ENCODE measurements around the gene CDC42EP2. TPM values are rescaled to one million over a fixed set of nuclear protein-coding genes. Genes with fewer than 3 reads are reported as not detected.

Gene CDC42EP2
- total and polyA plus RNA-seq, 2 donors (not counting 3 experiments of a cell fraction or from before 2014, with no cell fraction given) = 23.9 to 26.4 TPM

- Histone ChIP-seq H3K9me1 (replicated peaks; ENCODE audit: control insufficient read depth, extremely low read depth, insufficient read depth, low read length) (no peaks in the 10 kb centered on the region), H3K79me2 (ENCODE audit: control insufficient read depth, insufficient read depth, low read length) (peaks cover 30% of the 10 kb centered on the region), H4K20me1 (replicated peaks; ENCODE audit: control insufficient read depth, extremely low read depth, insufficient read depth, low read length) (peaks cover 3% of the 10 kb centered on the region), H2AFZ (ENCODE audit: low read depth, low read length) (no peak overlapping the region), H3K4me3 (replicated peaks in 1 of 3; ENCODE audit: insufficient read depth in 1 of 3, low read depth in 1 of 3, low read length in 3 of 3) (no peak overlapping the region), H3K36me3 (ENCODE audit: control insufficient read depth in 2 of 2, extremely low read depth in 1 of 2, insufficient read depth in 2 of 2, low read length in 2 of 2) (peaks cover 31 to 49% of the 10 kb centered on the region in 2 experiments), H3K4me2 (ENCODE audit: insufficient read depth, low read length) (no peak overlapping the region), H3K9ac (replicated peaks; ENCODE audit: extremely low read depth, insufficient read depth, low read length) (no peak overlapping the region), H3K9me3 (replicated peaks; ENCODE audit: control insufficient read depth, insufficient read depth, low read length) (no peaks in the 10 kb centered on the region), H3K27ac (ENCODE audit: insufficient read depth, low read depth, low read length) (no peak overlapping the region), H3K4me1 (ENCODE audit: control insufficient read depth, extremely low read depth, insufficient read depth, low read length) (no peaks in the 10 kb centered on the region), H3K27me3 (ENCODE audit: control insufficient read depth in 2 of 2, insufficient read depth in 2 of 2, low read length in 2 of 2) (no peaks in the 10 kb centered on the region)
- DNase-seq (ENCODE audit: low read depth, low spot score) (no peak), FAIRE-seq (peak; percentile 18)
- intact Hi-C loops (cut with micrococcal nuclease) = no loop called here
- ChIA-PET POLR2A (no interaction called here), CTCF (interaction anchor here (0.8 to 2.4 kb wide), 4 partner anchors 10 to 67 kb away, joined by 3 to 6 read pairs (median 4); partner anchors contain the start of gene CDC42EP2)
- BruUV-seq (replicated peaks) = no TSS peak
- TF ChIP-seq POLR2A (IDR thresholded peaks at IDR 0.05; ENCODE audit: low read depth, low read length) = no peak
- dilution Hi-C loops (cut with MboI; ENCODE audit: extremely low pct_ligation_motif_present, low sequenced_read_pairs) = no loop called here
Measured at GRCh38 chr11:65341856-65342255, 27.2 kb downstream of the CDC42EP2 start.

- intact Hi-C loops (cut with micrococcal nuclease) (no loop called here), dilution Hi-C loops (cut with MboI; ENCODE audit: extremely low pct_ligation_motif_present, low sequenced_read_pairs) (no loop called here)
- no peaks in the 10 kb centered on the region for H3K9me1 ChIP-seq (replicated peaks; ENCODE audit: control insufficient read depth, extremely low read depth, insufficient read depth, low read length)
- DNase-seq (ENCODE audit: low read depth, low spot score) (no peak), FAIRE-seq (no peak)
- H2AFZ ChIP-seq (ENCODE audit: low read depth, low read length) = no peak overlapping the region
- no peak overlapping the region for H3K4me3 ChIP-seq (replicated peaks in 1 of 3; ENCODE audit: insufficient read depth in 1 of 3, low read depth in 1 of 3, low read length in 3 of 3)
- no peaks in the 10 kb centered on the region for H4K20me1 ChIP-seq (replicated peaks; ENCODE audit: control insufficient read depth, extremely low read depth, insufficient read depth, low read length)
- peaks cover 14% of the 10 kb centered on the region for H3K4me1 ChIP-seq (ENCODE audit: control insufficient read depth, extremely low read depth, insufficient read depth, low read length)
- H3K4me2 ChIP-seq (ENCODE audit: insufficient read depth, low read length) = no peak overlapping the region
- no peak overlapping the region for H3K27ac ChIP-seq (ENCODE audit: insufficient read depth, low read depth, low read length)
- ChIA-PET POLR2A (no interaction called here), CTCF (interaction anchor here (0.5 to 5.0 kb wide), 13 partner anchors 9 to 253 kb away, joined by 3 to 52 read pairs (median 4); partner anchors contain the start of genes CDC42EP2 and DPF2)
- no TSS peak for BruUV-seq (replicated peaks)
- peaks cover 0 to 4% of the 10 kb centered on the region in 2 experiments for H3K27me3 ChIP-seq (ENCODE audit: control insufficient read depth in 2 of 2, insufficient read depth in 2 of 2, low read length in 2 of 2)
- H3K9ac ChIP-seq (replicated peaks; ENCODE audit: extremely low read depth, insufficient read depth, low read length) = no peak overlapping the region
- TF ChIP-seq EZH2 (IDR thresholded peaks at IDR 0.05; ENCODE audit: borderline replicate concordance, low read depth, low read length, severe bottlenecking) (no peak), CTCF (IDR thresholded peaks at IDR 0.05; ENCODE audit: extremely low read depth in 1 of 2, insufficient read depth in 1 of 2, low read depth in 1 of 2, low read length in 2 of 2) (no peak), FOS (IDR thresholded peaks at IDR 0.05; ENCODE audit: borderline replicate concordance, insufficient read depth, low read length) (no peak), POLR2A (IDR thresholded peaks at IDR 0.05; ENCODE audit: low read depth, low read length) (no peak), JUN (IDR thresholded peaks at IDR 0.05; ENCODE audit: borderline replicate concordance, insufficient read depth, insufficient read length, low read depth) (no peak)
- H3K9me3 ChIP-seq (replicated peaks; ENCODE audit: control insufficient read depth, insufficient read depth, low read length) = no peaks in the 10 kb centered on the region
- H3K79me2 ChIP-seq (ENCODE audit: control insufficient read depth, insufficient read depth, low read length) = no peaks in the 10 kb centered on the region
- H3K36me3 ChIP-seq (ENCODE audit: control insufficient read depth in 2 of 2, extremely low read depth in 1 of 2, insufficient read depth in 2 of 2, low read length in 2 of 2) = peaks cover 26% of the 10 kb centered on the region in 2 experiments
Measured at GRCh38 chr11:65351511-65351910, 36.8 kb downstream of the CDC42EP2 start.

Measured in endothelial cell of umbilical vein (primary cell).